NCI-H82 treated with DMSO at 0.1 percent for 48 hours (cell line): ENCODE results near the gene C16orf54.
"Not testable (repeated sequence)": the region's sequence is repeated elsewhere in the genome, so short reads cannot be mapped to it uniquely, and the experiment has no call there.

Experiments used
- DNase-seq: peaks from one replicate; lab custom pipeline; 2025; ENCODE audit not compliant: unreplicated experiment; lab: John Stamatoyannopoulos, UW

C16orf54 gene

DNA sequence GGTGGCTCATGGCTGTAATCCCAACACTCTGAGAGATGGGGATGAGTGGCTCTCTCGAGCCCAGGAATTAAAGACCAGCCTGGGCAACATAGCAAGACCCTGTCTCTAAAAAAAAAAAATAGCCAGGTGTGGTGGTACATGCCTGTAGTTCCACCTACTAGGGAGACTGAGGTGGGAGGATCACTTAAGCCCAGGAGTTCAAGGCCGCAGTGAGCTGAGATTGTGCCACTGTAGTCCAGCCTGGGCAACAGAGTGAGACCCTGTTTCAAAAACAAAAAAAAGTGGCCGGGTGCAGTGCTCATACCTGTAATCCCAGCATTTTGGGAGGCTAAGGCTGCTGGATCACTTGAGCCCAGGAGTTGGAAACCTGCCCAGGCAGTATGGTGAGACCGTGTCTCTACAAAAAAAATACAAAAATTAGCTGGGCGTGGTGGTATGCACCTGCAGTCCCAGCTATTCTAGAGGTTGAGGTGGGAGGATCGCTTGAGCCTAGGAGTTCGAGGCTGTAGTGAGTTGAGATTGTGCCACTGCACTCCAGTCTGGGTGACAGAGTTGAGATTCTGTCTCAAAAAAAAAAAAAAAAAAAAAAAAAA is 3.0 kb downstream of the C16orf54 start:
- DNase-seq: no peak

- DNase-seq: not testable (repeated sequence)
Measured at GRCh38 chr16:29740630-29741015, 5.2 kb downstream of the C16orf54 start.

DNA sequence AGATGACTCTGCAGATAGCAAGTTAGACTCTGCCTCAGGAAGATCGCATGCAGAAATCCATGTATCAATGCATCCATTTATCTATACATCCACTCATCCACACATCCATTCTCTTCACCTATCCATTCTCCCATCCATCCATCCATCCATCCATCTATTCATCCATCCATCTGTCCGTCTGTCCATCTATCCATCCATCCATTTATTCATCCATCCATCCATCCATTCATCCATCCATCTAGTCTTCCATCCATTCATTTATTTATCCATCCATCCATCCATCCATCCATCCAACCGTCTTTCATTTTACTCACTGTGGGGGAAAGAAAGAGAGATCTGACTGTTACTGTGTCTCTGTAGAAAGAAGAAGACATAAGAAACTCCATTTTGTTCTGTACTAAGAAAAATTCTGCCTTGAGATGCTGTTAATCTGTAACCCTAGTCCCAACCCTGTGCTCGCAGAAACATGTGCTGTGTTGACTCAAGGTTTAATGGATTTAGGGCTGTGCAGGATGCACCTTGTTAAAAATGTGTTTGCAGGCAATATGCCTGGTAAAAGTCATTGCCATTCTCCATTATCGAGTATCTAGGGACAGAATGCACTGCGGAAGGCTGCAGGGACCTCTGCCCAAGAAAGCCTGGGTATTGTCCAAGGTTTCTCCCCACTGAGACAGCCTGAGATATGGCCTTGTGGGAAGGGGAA is 5.7 kb downstream of the C16orf54 start:
- not testable (repeated sequence) for DNase-seq

- no peak for DNase-seq
Measured at GRCh38 chr16:29738514-29738913, 7.3 kb downstream of the C16orf54 start.

DNA sequence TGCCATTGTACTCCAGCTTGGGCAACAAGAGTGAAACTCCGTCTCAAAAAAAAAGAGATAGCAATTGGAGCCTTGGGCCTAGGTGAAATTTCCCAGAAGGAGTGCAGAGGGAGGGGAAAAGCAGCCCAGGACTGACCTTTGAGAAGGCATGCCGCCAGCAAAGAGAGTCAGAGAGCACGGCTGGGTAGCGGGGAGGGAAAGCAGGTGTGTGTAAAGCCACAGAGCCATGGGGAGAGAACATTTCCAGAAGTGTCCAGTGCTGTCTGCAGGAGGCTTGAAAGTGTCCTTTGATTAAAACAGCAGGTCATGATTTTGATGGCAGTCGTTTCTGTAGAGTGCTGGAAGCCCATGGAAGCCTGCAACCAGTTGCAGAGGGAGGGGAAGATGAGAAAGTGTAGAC is 8.1 kb downstream of the C16orf54 start:
- no peak for DNase-seq

DNA sequence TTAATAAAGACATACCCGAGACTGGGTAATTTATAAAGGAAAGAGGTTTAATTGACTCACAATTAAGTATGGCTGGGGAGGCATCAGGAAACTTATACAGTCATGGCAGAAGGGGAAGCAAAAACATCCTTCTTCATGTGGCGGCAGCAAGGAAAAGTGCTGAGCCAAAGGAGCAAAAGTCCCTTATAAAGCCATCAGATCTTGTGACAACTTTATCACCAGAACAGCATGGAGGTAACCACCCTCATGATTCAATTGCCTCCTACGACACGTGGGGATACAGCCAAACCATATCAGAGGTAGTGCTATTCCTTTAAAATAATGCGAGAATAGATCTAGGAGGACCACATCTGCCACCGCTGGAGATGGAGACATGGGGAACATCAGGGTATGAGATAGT is 9.0 kb downstream of the C16orf54 start:
- no peak for DNase-seq

GRCh38 chr16:29736112-29736511 is 9.7 kb downstream of the C16orf54 start:
- no peak for DNase-seq

GRCh38 chr16:29734786-29735185 is 11.0 kb downstream of the C16orf54 start:
- no peak for DNase-seq

- DNase-seq: not testable (repeated sequence)
Measured at GRCh38 chr16:29731768-29732601, 13.8 kb downstream of the C16orf54 start.

GRCh38 chr16:29730649-29731048 is 15.1 kb downstream of the C16orf54 start:
- no peak for DNase-seq

- peak; percentile 65 for DNase-seq
Measured at GRCh38 chr16:29729116-29729521, 16.7 kb downstream of the C16orf54 start.

GRCh38 chr16:29727452-29727851 is 18.3 kb downstream of the C16orf54 start:
- no peak for DNase-seq

DNA sequence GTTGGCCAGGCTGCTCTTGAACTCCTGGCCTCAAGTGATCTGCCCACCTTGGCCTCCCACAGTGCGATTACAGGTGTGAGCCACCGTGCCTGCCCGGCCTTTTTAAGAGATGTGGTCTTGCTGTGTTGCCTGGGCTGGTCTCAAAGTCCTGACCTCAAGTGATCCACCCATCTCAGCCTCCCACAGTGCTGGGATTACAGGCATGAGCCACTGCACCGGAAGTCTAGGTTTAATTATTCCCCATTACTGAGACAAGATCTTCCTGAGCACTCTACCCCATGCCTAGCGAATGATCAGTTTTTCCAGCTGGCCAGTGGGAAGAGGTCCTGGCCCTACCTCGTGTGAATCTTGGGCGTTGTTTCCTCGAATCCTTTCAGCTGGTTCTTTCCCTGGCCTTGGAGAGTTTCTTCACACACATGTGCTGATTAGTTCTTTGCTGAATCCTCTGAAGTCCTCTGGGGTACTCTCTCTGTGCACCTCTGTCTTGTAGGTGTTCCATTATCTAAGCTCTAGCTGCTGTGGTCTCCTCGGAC is 18.9 kb downstream of the C16orf54 start:
- no peak for DNase-seq

GRCh38 chr16:29721167-29721879 is 24.5 kb downstream of the C16orf54 start:
- peak; percentile 44 for DNase-seq

GRCh38 chr16:29720703-29721102 is 25.1 kb downstream of the C16orf54 start:
- no peak for DNase-seq

- DNase-seq: no peak
Measured at GRCh38 chr16:29719063-29719462, 26.7 kb downstream of the C16orf54 start.

DNA sequence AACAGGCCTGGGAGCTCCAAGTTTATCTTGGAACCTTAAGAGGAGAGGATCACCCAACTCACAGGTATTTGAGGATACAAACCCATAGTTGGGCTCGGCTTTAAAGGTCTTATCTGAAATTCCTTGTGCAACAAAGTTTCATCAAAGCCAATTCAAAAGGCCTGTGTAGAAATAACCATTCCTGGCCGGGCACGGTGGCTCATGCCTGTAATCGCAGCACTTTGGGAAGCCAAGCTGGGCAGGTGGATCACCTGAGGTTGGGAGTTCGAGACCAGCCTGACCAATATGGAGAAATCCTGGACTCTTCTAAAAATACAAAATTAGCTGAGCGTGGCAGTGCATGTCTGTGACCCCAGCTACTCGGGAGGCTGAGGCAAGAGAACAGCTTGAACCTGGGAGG is 28.7 kb downstream of the C16orf54 start:
- DNase-seq: no peak

DNA sequence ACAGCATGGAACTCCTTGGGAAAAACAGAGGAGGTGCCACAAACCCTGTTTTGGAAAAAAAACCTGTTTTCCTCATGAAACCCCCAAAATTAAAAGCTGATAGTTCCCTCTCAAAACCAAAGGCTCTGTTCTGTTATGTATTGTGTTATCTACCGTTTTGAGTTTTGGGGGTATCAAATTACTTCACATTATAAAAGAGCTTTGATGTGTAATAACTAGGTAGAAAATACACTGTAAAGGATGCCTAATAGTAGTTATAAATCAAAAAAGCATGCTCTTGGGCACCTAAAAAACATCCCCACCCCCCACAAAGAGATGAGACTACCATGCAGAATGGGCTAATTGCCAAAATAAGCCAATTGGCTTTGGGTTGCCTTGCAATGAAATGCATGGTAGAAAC is 30.8 kb downstream of the C16orf54 start:
- no peak for DNase-seq

GRCh38 chr16:29714396-29714795 is 31.4 kb downstream of the C16orf54 start:
- no peak for DNase-seq

DNA sequence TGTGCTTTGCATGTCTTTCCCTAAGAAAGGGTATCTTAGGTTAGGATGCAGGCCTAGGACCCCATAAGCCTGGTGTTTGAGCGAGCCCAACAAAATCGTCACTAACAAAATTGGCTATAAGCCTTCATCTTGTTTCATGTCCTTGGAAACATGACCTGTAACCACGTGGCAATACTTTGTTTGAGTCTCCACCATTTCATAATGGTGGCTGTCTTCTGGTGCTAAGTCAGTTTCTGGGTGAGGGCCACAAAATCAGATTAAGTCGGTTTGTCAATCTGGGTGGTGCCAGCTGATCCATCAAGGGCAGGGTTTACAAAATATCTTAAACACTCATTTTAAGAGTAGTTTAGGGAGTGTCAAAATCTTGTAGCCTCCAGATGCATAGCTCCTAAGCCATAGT is 33.0 kb downstream of the C16orf54 start:
- DNase-seq: peak; percentile 88
